Measurements from ENCODE around the gene OSTC. TPM values are rescaled to one million over a fixed set of nuclear protein-coding genes. Genes with fewer than 3 reads are reported as not detected.

OSTC gene
- total RNA-seq, 1 donor from 2014 or later: 92.7 TPM

- DNase-seq (ENCODE audit: low read depth): no peak
- no peak overlapping the region for H3K4me3 ChIP-seq (ENCODE audit: low read depth, low read length)
- TF ChIP-seq CTCF (conservative IDR thresholded peaks at IDR 0.05; ENCODE audit: low read depth, low read length): no peak
Observed at GRCh38 chr4:108644237-108644636, 6.2 kb upstream of the OSTC start.

- no peak for DNase-seq (ENCODE audit: low read depth)
- no peak overlapping the region for H3K4me3 ChIP-seq (ENCODE audit: low read depth, low read length)
- TF ChIP-seq CTCF (conservative IDR thresholded peaks at IDR 0.05; ENCODE audit: low read depth, low read length): no peak
Observed at GRCh38 chr4:108646706-108647105, 3.7 kb upstream of the OSTC start.

GRCh38 chr4:108649863-108650211, 562 bp upstream of the OSTC start:
- no peak for DNase-seq (ENCODE audit: low read depth)
- TF ChIP-seq CTCF (conservative IDR thresholded peaks at IDR 0.05; ENCODE audit: low read depth, low read length): no peak

GRCh38 chr4:108651014-108651791, 804 bp downstream of the OSTC start:
- DNase-seq (ENCODE audit: low read depth): no peak
- TF ChIP-seq CTCF (conservative IDR thresholded peaks at IDR 0.05; ENCODE audit: low read depth, low read length): no peak
- peak overlapping the region; percentile 74 for H3K4me3 ChIP-seq (ENCODE audit: low read depth, low read length)

More at GRCh38 chr4:108649863-108650211, 562 bp upstream of the OSTC start:
- H3K4me3 ChIP-seq (ENCODE audit: low read depth, low read length): peak overlapping the region; percentile 74

GRCh38 chr4:108662629-108663028, 12.2 kb downstream of the OSTC start:
- H3K4me3 ChIP-seq (ENCODE audit: low read depth, low read length): no peak overlapping the region
- TF ChIP-seq CTCF (conservative IDR thresholded peaks at IDR 0.05; ENCODE audit: low read depth, low read length): no peak
- no peak for DNase-seq (ENCODE audit: low read depth)

- H3K4me3 ChIP-seq (ENCODE audit: low read depth, low read length): no peak overlapping the region
- TF ChIP-seq CTCF (conservative IDR thresholded peaks at IDR 0.05; ENCODE audit: low read depth, low read length): no peak
- no peak for DNase-seq (ENCODE audit: low read depth)
Observed at GRCh38 chr4:108674356-108674977, 24.1 kb downstream of the OSTC start.

Data from epithelial cell of proximal tubule (primary cell).